Left hindlimb (tissue), 1 donor: ENCODE results near the gene ZNF689.

Source experiments
- DNase-seq: peaks from one replicate; pipeline ENCODE4 v3.0.0-alpha.2; 2018

Gene ZNF689

DNA sequence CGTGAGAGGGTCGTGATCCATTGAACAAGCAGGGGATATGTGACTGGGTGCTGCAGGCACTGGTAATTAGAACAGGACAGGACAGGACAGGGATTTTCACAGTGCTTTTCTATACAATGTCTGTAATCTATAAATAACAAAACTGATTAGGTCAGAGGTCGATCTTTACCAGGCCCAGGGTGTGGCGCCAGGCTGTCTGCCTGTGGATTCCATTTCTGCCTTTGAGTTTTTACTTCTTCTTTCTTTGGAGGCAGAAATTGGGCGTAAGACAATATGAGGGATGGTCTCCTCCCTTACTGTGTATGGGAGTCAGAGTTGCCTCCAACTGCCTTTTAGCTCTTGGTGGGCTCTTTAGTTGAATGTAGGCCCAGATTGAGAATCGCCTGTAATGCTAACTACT is 50.5 kb downstream of the ZNF689 start:
- DNase-seq, result no peak

DNA sequence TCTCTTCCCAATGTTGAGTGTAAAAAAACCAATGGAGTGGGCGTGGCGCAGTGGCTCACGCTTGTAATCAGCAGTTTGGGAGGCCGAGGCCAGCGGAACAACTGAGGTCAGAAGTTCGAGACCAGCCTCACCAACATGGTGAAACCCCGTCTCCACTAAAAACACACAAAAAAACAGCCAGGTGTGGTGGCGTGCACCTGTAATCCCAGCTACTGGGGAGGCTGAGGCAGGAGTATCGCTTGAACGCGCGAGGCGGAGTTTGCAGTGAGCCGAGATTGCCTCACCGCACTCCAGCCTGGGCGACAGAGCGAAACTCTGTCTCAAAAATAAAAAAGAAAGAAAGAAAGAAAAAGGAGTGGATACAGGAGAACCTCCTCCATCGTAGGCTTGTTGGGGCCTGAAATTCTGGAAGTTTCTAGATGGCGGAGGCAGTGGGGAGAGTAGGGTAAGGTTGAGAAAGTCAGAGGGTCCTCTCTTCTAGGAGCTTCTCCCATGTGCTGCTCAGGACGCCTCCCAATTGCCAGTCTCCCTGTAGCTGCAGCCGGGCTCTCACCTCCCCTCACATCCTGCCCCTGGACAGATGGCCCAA is 51.3 kb downstream of the ZNF689 start:
- DNase-seq, result no peak

DNA sequence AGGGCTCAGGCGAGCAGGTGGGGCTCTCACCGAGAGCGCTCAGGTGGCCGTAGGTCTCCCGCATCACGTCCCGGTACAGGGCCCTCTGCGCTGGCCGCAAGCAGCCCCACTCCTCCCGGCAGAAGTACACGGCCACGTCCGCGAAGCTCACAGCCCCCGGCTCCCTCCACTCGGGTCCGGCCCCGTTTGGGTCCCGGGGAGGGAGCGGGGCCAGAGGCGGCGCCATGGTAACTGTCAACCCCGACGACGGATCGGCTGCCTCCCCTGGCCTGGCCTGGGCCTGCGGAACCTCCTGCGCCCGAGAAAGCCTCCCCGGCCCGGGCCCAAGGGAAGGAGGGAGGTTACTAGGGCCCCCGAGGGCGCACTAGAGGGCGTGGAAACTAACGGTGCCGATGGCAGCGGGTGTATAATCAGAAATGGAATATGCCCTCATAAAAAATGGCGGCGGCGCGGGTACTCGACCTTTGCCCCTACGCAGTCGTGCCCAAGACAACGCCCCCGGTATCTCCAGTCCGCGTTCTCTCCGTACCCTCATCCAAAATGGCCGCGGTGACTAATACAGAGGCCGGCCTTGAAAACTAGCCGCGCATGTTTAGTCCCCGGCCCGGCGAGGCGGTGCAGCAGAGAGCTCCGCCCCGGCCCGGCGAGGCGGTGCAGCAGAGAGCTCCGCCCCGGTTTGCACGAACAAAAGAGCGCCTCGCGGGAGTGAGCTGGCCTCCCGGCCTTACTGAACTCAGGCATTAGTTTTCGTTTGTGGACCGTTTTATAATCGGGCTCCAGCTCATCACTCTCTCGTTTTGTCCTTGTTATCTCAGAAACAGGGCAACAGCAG is 52.0 kb downstream of the ZNF689 start, which contains the start of gene ZNF764:
TSS of gene ZNF764 (minus strand) at position 418 of the 832 bp plus-strand sequence. CDS start at position 226, 192 bp downstream.
- peak; percentile 98 for DNase-seq

DNA sequence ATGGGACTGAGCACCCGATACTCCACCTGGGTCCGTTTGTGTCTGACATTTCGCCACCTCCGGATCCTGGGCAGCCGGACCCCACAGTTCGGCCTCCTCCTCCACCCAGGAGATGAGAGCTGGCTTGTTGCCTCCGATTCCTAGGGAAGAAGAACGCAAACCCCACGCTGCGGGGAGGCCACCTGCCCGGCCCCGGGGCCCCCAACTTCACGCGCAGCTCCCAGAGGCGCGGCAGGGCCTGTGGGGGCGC is 52.6 kb downstream of the ZNF689 start:
- no peak for DNase-seq

DNA sequence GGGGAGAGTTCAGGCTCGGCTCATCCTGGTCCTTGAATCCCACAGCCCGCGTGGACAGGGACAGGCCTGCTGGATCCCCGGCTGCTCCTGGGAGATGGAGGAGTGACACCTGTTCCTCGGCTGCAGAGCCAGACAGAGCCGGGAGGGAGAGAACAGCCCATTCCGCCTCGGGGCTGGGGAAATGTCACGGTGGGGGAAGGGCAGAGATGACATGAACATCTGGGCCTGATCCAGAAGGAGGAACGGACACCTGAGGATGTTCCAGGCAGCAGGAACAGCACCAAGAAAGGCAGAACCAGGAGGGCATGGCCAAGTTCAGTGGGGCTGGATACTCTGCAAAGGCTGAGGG is 54.1 kb downstream of the ZNF689 start:
- DNase-seq, result no peak

DNA sequence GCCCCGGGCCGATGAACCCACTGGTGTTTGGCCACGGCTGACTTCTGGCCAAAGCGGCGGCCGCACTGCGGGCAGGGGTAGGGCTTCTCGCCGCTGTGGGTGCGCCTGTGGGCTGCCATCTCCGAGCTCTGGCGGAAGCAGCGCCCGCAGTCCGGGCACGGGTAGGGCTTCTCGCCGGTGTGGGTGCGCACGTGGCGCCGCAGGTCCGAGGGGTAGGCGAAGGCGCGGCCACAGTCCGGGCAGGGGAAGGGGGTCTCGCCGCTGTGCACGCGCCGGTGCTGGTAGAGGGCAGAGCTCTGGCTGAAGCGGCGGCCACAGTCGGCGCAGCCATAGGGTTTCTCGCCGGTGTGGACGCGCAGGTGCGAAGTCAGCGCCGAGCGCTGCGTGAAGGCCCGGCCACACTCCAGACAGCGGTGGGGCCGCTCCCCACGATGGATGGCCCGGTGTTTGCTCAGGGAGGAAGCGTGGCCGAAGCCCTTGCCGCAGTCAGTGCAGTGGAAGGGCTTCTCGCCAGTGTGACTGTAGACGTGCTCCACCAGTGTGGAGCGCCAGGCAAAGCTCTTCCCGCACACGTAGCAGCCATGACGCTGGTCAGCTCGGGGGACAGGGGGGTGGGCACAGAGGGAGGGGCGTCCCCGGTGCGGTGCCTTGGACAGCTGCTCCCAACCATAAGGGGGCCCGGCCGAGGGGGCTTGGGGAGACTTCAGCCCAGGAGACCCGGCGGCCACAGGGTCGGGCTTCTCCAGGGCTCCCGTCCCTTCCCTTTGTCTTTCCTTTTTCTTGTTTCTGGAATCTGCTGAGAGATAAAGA is 54.7 kb downstream of the ZNF689 start:
- DNase-seq, result no peak

DNA sequence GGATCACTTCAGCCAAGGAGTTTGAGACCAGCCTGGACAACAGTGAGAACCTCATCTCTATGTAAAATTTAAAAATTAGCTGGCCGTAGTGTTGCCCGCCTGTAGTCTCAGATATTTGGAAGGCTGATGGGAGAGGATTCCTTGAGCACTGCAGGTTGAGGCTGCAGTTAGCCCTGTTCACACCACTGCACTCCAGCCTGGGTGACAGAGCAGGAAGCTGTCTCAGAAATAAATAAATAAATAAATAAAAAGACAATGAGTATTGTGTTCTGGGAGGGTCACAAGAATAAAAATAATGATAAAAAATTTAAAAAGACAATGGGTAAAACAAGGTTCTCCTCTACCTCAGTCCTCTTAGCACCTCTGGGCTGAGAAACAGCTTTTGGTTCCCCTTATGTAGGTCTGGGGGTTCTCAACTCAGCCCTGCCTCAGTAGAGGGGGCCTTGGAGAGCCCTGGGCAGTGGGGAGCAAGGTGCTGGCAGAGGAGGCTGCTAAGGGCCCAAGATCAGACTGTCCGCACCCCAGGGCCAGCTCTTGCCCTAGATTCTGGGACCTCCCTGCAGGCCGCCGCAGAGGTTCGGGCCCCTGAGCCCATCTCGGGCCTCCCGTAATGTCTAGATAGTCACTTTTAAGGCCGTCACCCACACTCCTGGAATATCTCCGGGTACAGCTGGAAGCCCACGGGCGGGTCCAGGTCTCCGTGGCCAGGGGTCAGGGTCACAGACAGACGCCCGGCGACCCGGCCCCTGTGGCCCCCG is 55.5 kb downstream of the ZNF689 start:
- no peak for DNase-seq

DNA sequence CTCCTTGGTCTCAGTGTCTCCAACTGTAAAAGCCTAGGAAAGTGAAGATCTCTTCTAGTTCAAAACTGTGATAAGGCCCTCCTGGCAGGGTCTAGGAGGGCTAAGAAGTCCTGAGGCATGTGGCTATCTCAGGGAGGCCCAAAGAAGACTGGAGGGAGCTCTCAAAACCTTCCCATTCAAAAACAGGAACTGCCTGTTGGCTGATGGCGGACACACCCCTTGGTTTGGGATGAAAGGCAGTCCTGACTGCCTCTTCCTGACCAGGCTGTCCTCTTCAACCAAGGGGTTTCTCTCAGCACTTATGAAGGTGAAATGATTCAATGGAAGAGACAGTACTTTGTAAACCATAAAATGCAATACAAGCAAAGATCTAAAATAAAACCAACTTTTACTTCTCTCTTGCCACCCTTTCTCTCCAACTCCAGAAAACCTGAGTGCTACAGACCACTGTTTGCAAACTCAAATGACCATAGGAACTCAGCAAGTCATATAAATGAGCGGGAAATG is 56.7 kb downstream of the ZNF689 start:
- no peak for DNase-seq

DNA sequence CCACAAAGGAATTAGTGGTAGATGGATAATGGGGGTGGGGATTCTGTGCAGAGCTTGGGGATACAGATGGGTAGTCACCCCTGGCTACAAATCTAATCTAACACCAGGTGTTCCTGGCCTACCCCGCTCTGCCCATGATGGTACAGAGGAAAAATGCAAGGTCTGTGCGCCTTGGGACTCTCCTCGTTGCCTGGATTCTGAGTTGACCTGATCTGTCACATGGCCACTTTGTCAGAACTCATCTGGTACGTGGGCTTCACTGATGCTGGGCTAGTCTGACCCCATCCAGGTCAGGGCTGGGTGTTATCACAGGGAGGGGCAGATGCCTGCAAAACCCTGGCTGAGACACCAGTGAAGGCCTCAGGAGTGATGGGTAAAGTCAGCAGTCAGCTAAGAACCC is 57.2 kb downstream of the ZNF689 start:
- no peak for DNase-seq
